H54 (cell line): ENCODE results near the gene TWF2.

Experiments used
- DNase-seq: peaks from one replicate; pipeline ENCODE4 v3.0.0; 2011; ENCODE audit warnings: low spot score, mixed read lengths; ENCODE audit not compliant: insufficient read length
- FAIRE-seq: peaks from 3 replicates; lab custom pipeline; 2011; peaks lifted over from hg19 to GRCh38; lab: Jason Lieb, UNC
- POLR2A ChIP-seq: IDR thresholded peaks from 2 replicates; pipeline ENCODE4 v1.6.1; 2011; ENCODE audit warnings: low read depth, mild to moderate bottlenecking, low read length

TWF2 gene

DNA sequence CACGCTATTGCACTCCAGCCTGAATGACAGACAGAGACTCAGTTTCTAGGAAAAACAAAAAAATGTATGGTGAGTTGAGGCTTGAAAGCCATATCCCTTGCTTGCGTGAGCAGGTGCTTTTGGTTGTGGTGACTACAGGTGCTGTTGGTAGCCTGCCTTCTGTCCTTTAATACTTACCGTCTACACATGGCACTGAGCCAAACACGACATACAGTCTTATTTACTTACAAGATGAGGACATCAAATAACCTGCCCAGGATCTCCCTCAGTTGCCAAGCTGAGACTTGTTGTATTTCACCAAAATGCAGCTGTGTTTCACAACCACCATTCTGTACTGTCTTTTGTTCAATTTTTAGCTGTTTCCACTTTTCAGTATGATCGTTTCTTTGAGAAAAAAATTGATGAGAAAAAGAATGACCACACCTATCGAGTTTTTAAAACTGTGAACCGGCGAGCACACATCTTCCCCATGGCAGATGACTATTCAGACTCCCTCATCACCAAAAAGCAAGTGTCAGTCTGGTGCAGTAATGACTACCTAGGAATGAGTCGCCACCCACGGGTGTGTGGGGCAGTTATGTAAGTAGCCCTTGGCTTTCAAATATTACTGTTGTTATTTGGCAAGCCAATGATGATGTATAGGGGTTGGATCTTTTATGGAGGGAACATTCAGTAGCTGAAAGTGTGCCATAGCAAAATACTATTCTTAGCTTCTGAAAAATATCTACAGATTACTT lies 34.5 kb downstream of the TWF2 start:
- no peak for DNase-seq
- FAIRE-seq = no peak
- TF ChIP-seq POLR2A = no peak

DNA sequence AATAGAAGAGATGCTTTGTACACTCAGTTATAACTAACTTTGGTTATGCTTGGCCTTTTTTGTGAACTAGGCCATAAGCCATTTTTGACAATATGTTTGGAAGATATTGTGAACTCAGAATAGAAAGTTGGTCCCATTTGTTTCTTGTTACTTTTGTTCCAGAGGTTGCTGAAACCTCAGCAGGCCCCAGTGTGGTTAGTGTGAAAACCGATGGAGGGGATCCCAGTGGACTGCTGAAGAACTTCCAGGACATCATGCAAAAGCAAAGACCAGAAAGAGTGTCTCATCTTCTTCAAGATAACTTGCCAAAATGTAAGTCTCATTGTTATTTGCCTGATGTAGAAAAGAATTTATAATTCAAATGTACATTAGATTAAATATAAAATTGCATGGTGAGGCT lies 35.3 kb downstream of the TWF2 start:
- FAIRE-seq = no peak
- no peak for TF ChIP-seq POLR2A
- DNase-seq = no peak

DNA sequence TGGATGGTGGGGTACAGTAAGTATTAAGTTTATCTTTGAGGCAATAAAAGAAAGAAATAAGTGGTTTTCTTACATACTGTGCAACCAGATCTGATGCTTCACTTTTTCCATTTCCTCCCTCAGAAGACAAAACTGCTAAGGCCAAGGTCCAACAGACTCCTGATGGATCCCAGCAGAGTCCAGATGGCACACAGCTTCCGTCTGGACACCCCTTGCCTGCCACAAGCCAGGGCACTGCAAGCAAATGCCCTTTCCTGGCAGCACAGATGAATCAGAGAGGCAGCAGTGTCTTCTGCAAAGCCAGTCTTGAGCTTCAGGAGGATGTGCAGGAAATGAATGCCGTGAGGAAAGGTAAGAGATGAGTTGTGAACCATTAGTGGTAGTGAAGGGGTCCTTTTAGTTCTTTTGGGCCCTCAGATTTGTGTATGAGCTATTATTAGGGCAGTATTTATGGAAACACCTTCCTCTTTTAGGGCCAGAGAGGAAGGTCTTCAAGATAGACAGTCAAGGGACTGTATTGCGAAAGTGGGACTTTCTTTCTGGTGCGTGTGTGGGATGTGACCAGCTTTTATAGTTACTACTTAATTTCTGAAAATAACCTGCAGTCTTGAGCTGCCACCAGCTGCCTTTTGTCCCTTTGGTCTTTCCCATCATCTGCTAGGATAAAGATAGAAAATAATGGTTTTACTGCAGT lies 36.4 kb downstream of the TWF2 start:
- DNase-seq (no peak), FAIRE-seq (no peak)
- TF ChIP-seq POLR2A = no peak

DNA sequence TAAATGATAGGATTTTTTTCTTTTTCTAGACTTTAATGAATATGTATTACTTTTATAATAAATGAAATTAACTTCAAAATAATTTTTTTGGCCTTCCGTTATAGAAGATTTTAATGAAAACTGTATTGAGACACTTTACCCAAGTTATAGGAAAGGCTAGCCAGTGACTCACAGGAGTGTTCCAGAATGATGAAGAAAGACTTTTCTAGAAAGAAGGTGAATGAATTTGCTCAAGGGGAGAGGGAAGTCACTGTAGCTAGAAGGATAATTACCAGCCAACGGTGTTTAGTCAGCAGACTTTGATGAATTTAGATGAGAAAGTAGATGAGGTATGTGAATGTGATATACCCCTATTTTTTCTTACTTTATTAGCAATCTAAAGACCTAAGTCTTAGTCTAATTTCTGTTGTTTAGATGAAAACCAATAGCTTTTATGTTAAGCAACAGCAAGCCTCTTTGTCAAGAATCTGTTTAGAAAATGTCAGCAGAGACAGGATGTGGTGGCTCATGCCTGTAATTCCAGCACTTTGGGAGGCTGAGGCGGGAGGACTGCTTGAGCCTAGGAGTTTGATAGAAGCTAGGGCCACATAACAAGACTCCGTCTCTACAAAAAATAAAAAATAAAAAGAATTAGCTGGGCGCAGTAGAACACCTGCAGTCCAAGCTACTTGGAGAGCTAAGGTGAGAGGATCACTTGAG lies 37.8 kb downstream of the TWF2 start:
- DNase-seq = no peak
- TF ChIP-seq POLR2A = no peak
- FAIRE-seq = no peak

DNA sequence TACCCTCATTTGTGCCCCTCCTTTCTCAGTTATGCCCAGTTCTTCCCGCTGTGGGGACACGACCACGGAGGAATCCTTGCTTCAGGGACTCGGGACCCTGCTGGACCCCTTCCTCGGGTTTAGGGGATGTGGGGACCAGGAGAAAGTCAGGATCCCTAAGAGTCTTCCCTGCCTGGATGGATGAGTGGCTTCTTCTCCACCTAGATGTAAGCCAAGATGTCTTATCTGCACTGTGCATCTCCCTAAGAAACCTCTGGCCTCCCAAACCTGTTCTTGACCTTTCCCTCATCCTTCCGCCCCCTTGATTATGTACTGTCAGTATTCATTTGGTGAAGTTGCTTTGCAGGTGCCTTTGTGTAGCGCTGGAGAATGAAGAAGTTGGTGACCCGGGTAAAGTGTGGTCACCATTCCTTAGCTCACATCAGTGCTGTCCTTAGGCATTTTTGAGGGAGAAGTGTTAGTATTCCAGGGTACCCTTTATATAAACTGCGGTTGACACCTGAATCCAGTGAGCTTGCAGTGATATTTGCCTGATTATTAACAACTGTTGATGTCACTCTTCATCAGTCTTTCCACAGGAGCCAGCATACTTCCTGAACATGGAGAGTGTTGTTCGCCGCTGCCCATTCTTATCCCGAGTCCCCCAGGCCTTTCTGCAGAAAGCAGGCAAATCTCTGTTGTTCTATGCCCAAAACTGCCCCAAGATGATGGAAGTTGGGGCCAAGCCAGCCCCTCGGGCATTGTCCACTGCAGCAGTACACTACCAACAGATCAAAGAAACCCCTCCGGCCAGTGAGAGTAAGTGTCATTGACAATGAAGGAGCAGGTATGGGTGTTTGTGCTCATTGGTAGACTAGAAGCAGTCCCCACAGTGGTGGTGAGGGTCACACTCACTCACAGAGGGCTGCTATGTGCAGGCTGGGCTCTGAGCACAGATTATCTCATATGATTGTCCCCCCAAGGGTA lies 40.0 kb downstream of the TWF2 start:
- FAIRE-seq (peak; percentile 11), DNase-seq (no peak)
- TF ChIP-seq POLR2A = no peak

DNA sequence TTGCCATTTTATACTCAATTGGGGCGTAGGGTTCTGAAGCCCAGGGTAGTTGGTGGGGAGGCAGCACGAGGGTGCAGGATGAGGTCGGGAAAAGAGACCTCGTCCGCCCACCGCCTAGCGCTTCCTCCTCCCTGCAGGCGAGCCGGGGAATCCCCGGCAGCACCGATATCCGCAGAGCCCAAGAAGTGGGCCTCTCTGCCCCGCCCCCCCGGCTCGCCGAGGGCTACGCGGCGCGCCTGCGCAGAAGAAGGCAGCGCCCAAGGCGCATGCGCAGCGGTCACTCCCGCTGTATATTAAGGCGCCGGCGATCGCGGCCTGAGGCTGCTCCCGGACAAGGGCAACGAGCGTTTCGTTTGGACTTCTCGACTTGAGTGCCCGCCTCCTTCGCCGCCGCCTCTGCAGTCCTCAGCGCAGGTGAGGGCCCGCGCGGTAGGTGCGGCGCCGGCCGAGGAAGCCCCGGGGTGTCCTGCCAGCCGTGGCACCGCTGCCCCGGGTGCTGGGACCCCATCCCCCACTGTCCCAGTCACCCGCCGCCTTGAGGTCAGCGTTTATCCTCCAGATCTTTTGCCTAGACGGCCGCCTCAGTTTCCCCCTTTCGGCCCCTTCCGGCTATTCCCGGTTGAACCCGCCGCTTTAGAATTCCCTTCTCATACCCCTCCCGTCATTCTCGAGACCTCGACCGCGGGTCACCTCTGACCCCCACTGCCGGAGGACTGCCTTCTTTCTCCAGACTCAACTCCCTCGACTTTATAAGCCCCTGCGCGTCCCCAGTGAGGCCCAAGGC lies 40.9 kb downstream of the TWF2 start, which contains the start of gene ALAS1:
ALAS1 (plus strand) TSS at position 319 of the 784 bp plus-strand sequence. CDS start 1,082 bp downstream, outside the sequence.
- DNase-seq (peak; percentile 93), FAIRE-seq (no peak)
- peak; percentile 91 for TF ChIP-seq POLR2A

DNA sequence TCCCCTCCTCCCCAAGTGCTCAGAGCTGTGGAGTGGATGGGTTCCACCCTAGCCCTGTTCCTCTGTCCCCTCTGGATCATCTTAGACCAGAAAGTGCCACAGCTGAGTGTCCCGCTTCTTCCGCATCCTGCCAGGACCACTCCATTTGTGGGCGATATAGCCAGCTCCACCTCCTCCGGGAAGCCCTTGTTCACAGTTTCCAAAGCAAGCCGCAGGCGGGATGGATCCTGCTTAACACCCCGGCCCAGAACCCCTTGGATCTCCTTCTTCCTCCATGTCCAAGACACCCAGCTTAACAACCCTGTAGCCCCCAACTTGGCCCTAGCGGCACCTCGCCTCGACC lies 41.5 kb downstream of the TWF2 start:
- FAIRE-seq (no peak), DNase-seq (no peak)
- TF ChIP-seq POLR2A = no peak

DNA sequence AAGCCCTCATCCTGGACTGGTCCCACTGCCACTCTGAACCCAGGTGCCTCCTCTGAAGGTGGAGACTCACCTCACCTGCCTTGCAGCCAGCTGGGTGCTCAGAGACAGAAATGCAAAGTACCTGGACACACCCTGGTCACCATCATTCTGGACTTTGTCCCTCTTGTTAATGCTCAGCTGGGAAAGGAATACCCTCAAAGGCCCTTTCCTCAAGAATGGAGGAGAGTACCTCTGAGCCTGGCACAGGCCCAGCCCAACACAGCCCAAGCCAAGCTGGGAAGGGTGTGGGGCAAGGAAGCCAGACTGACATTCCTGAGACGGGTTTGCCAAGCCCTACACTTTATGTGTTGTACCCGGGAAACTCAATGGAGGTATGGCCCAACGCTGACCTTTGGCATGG lies 42.0 kb downstream of the TWF2 start:
- FAIRE-seq = no peak
- no peak for TF ChIP-seq POLR2A

DNA sequence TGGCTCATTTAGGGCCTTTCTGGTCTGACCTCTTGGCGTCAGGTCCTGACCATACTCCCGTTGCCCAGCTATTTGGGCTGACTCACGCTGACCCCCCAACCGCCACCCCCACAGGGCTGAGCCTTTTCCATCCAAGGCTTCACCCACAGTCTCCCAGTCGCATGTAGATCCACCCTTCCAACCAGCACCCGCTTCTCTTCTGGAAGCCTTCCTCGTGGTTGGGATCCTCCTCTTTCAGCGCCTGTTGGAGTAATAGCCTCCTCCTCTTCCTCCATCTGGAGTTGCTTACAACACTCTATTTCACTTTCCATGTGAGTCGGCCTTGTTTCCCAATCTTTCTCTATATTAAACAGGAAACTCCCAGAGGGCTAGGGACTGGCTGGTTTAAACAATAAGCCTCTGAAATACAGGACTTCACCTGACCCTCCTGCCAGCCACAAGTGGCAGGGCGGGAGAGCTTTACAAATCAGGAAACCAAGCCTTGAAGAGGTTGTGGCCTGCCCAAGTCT lies 43.1 kb downstream of the TWF2 start:
- no peak for FAIRE-seq
- no peak for DNase-seq
- TF ChIP-seq POLR2A = no peak

More for the DNA sequence above, 42.0 kb downstream of the TWF2 start:
- no peak for DNase-seq

DNA sequence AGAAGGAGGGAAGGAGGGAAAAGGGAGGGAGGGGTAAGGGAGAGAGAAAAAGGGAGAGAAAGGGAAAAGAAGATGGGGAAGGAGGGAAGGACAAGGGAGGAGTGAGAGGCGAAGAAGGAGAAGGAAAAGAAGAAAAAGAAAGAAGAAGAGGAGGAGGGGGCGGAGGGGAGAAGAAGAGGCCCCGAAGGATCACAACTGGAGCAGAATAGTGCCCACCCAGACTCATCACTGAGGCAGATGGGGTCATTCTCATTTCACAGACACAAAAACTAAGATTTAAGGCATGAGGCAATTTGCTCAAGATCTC lies 43.7 kb downstream of the TWF2 start:
- FAIRE-seq (no peak), DNase-seq (no peak)
- TF ChIP-seq POLR2A = no peak

DNA sequence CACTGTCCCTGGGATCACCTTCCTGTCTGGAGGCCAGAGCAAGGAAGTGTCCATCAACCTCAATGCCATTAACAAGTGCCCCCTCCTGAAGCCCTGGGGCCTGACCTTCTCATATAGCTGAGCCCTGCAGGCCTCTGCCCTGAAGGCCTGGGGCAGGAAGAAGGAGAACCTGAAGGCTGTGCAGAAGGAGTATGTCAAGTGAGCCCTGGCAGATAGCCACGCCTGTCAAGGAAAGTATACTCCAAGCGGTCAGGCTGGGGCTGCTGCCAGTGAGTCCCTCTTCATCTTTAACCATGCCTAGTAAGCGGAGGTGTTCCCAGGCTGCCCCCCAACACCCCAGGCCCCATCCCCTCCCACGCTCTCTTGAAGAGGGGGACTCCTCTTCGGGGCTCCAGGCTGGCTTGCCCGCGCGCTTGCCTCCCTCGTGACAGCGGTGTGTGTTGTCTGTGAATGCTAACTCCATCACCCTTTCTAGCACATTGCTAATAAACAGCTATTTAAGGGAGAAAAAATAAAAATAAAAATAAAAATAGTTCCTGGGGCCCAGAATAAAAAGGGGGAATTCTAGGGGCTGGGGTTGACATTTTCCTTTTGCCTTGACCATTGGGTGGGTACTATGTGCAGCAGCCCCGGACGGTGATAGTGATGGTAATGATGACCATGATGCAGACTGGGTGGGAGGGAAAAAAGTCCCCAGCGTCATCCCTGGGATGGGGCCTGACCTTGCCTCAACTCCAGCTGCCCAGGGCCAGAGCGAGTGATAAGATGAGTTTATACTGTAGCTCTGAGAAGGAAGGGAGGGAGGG lies 44.3 kb downstream of the TWF2 start:
- DNase-seq (no peak), FAIRE-seq (no peak)
- no peak for TF ChIP-seq POLR2A

DNA sequence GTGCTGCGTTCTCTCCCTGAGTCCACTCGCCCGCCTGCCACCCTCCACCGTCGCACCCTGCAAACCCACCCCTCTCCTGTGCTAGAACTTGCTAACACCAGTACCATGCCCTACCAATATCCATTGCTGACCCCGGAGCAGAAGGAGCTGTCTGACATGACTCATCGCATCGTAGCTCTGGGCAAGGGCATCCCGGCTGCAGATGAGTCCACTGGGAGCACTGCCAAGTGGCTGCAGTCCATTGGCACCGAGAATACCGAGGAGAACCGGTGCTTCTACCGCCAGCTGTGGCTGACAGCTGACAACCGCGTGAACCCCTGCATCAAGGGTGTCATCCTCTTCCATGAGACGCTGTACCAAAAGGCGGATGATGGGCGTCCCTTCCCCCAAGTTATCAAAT lies 45.9 kb downstream of the TWF2 start:
- FAIRE-seq (peak; percentile 33), DNase-seq (peak; percentile 74)
- no peak for TF ChIP-seq POLR2A
